IMR-90 (cell line): ENCODE data around the gene BCAT1. TPM values are rescaled to one million over a fixed set of nuclear protein-coding genes. Genes with fewer than 3 reads are reported as not detected.

Experiments used
- ATAC-seq: fragments of 200-7000 bp; cut with Tn5 transposase; 2 replicates; pipeline ENCODE4 v1.9.1; 2020; ENCODE audit warnings: low read depth, mild to moderate bottlenecking, moderate library complexity
- BruUV-seq: library from RNA; stranded (reverse); fragments of 400-500 nt; replicated peaks from 2 replicates; lab custom pipeline; 2021; lab: Mats Ljungman, UMichigan
- CTCF ChIA-PET: fragments of 300-600 bp; formaldehyde crosslinking; extraction: SDS; loops from one replicate; lab custom pipeline; 2021; ENCODE audit warnings: antibody characterized with exemption; lab: Yijun Ruan, JAX
- POLR2A ChIA-PET: fragments of 300-600 bp; sonication (Branson Sonifier 250); formaldehyde crosslinking; loops from one replicate; lab custom pipeline; 2022; ENCODE audit warnings: antibody characterized with exemption; ENCODE audit not compliant: unreplicated experiment; lab: Charles Lee
- DNase-seq: peaks from one replicate; pipeline ENCODE4 v3.0.0; 2013
- H2AFZ ChIP-seq: replicated peaks from 2 replicates; pipeline ENCODE3; 2013; ENCODE audit warnings: low read length, mild to moderate bottlenecking; ENCODE audit not compliant: poor library complexity
- H2AK5ac ChIP-seq: 2 replicates; pipeline ENCODE4 v1.6.1; 2013; ENCODE audit warnings: low read depth, low read length, inconsistent platforms
- H2AK9ac ChIP-seq: replicated peaks from 2 replicates; pipeline ENCODE3; 2013; ENCODE audit warnings: mild to moderate bottlenecking, low read depth, low read length, moderate library complexity; ENCODE audit not compliant: poor library complexity
- H2BK120ac ChIP-seq: 2 replicates; pipeline ENCODE4 v1.6.1; 2013; ENCODE audit warnings: low read depth, low read length, inconsistent platforms
- H2BK15ac ChIP-seq: 3 replicates; pipeline ENCODE4 v1.6.1; 2013; ENCODE audit warnings: low read depth, low read length, inconsistent platforms
- H2BK20ac ChIP-seq: 2 replicates; pipeline ENCODE4 v1.6.1; 2013; ENCODE audit warnings: low read depth, mild to moderate bottlenecking, inconsistent platforms, low read length, moderate library complexity
- H2BK5ac ChIP-seq: 2 replicates; pipeline ENCODE4 v1.6.1; 2013; ENCODE audit warnings: mild to moderate bottlenecking, low read depth, low read length, inconsistent platforms; ENCODE audit not compliant: poor library complexity, severe bottlenecking
- H3K14ac ChIP-seq: replicated peaks from 2 replicates; pipeline ENCODE4 v1.6.1; 2013; ENCODE audit warnings: low read depth, low read length, inconsistent platforms
- H3K18ac ChIP-seq: 2 replicates; pipeline ENCODE4 v1.6.1; 2013; ENCODE audit warnings: low read depth, low read length, control low read depth
- H3K23ac ChIP-seq: 2 replicates; pipeline ENCODE4 v1.6.1; 2013; ENCODE audit warnings: low read depth, low read length, inconsistent platforms
- H3K27ac ChIP-seq: 2 replicates; pipeline ENCODE4 v1.5.1; 2013; ENCODE audit warnings: mild to moderate bottlenecking, control low read depth, low read length; ENCODE audit not compliant: insufficient read depth
- H3K27me3 ChIP-seq: 2 replicates; pipeline ENCODE4 v1.6.1; 2013; ENCODE audit warnings: low read length; ENCODE audit not compliant: control insufficient read depth, insufficient read depth
- H3K36me3 ChIP-seq: 2 replicates; pipeline ENCODE4 v1.6.1; 2013; ENCODE audit warnings: low read length, mixed read lengths; ENCODE audit not compliant: control insufficient read depth, insufficient read depth
- H3K4ac ChIP-seq: 2 replicates; pipeline ENCODE4 v1.6.1; 2013; ENCODE audit warnings: low read depth, low read length, inconsistent platforms
- H3K4me1 ChIP-seq: 2 replicates; pipeline ENCODE4 v1.6.1; 2013; ENCODE audit warnings: low read length, mixed read lengths; ENCODE audit not compliant: control insufficient read depth, insufficient read depth
- H3K4me2 ChIP-seq: 2 replicates; pipeline ENCODE4 v1.6.1; 2013; ENCODE audit warnings: low read depth, mild to moderate bottlenecking, control low read depth, low read length, moderate library complexity
- H3K4me3 ChIP-seq: 2 replicates; pipeline ENCODE4 v1.5.1; 2013; ENCODE audit warnings: low read depth, mild to moderate bottlenecking, control low read depth, low read length, moderate library complexity; ENCODE audit not compliant: insufficient read depth
- H3K56ac ChIP-seq: 2 replicates; pipeline ENCODE4 v1.6.1; 2013; ENCODE audit warnings: low read length, inconsistent platforms; ENCODE audit not compliant: insufficient read depth; ENCODE audit errors: extremely low read depth
- H3K79me1 ChIP-seq, 2 experiments: 2 replicates each; pipeline ENCODE4 v1.6.1; 2013; ENCODE audit warnings: low read length in 2 of 2, inconsistent platforms in 1 of 2, low read depth in 1 of 2
- H3K9ac ChIP-seq: 2 replicates; pipeline ENCODE4 v1.6.1; 2013; ENCODE audit warnings: low read depth, low read length, control low read depth
- H3K9me1 ChIP-seq: 2 replicates; pipeline ENCODE4 v1.6.1; 2013; ENCODE audit warnings: low read length, inconsistent platforms; ENCODE audit not compliant: insufficient read depth
- H3K9me3 ChIP-seq: 2 replicates; pipeline ENCODE4 v1.6.1; 2013; ENCODE audit warnings: low read length; ENCODE audit not compliant: control insufficient read depth, insufficient read depth
- H4K20me1 ChIP-seq: 2 replicates; pipeline ENCODE4 v1.6.1; 2013; ENCODE audit warnings: low read length, inconsistent platforms; ENCODE audit not compliant: insufficient read depth
- H4K5ac ChIP-seq: 2 replicates; pipeline ENCODE4 v1.6.1; 2013; ENCODE audit warnings: mild to moderate bottlenecking, low read depth, low read length, control low read depth
- H4K8ac ChIP-seq, 2 experiments: 2 replicates each; pipeline ENCODE4 v1.6.1; 2013; ENCODE audit warnings: low read depth in 2 of 2, low read length in 2 of 2, control low read depth in 1 of 2, inconsistent platforms in 1 of 2
- H4K91ac ChIP-seq: 2 replicates; pipeline ENCODE4 v1.6.1; 2013; ENCODE audit warnings: low read depth, low read length, inconsistent platforms; ENCODE audit not compliant: insufficient read depth
- BHLHE40 ChIP-seq: fragments of 150-350 bp; IDR thresholded peaks from 2 replicates; pipeline ENCODE4 v1.6.1; 2016; ENCODE audit warnings: mild to moderate bottlenecking, low read depth, low read length
- CEBPB ChIP-seq: IDR thresholded peaks from 2 replicates; pipeline ENCODE4 v1.6.1; 2012; ENCODE audit warnings: low read depth, low read length, improper control_type of control experiment
- CTCF ChIP-seq: conservative IDR thresholded peaks from 2 replicates; pipeline ENCODE4 v1.5.1; 2012; ENCODE audit warnings: mild to moderate bottlenecking, low read depth, low read length, improper control_type of control experiment
- ELK1 ChIP-seq: fragments of 150-350 bp; IDR thresholded peaks from 2 replicates; pipeline ENCODE4 v1.6.1; 2016; ENCODE audit warnings: low read depth, mild to moderate bottlenecking, low read length, moderate library complexity, borderline replicate concordance
- FOS ChIP-seq: fragments of 150-350 bp; IDR thresholded peaks from 2 replicates; pipeline ENCODE4 v1.6.1; 2016; ENCODE audit warnings: low read depth, low read length
- MAFK ChIP-seq: IDR thresholded peaks from 2 replicates; pipeline ENCODE4 v1.6.1; 2012; ENCODE audit warnings: low read depth, low read length, improper control_type of control experiment
- MAZ ChIP-seq: IDR thresholded peaks from 2 replicates; pipeline ENCODE4 v1.6.1; 2012; ENCODE audit warnings: low read depth, mild to moderate bottlenecking, low read length, improper control_type of control experiment, moderate library complexity, borderline replicate concordance
- MXI1 ChIP-seq: IDR thresholded peaks from 2 replicates; pipeline ENCODE4 v1.6.1; 2012; ENCODE audit warnings: low read depth, mild to moderate bottlenecking, low read length, moderate library complexity, borderline replicate concordance
- NFE2L2 ChIP-seq: fragments of 150-350 bp; IDR thresholded peaks from 2 replicates; pipeline ENCODE4 v1.6.1; 2016; ENCODE audit warnings: low read depth, mild to moderate bottlenecking, low read length
- POLR2A ChIP-seq: IDR thresholded peaks from 2 replicates; pipeline ENCODE4 v1.6.1; 2012; ENCODE audit warnings: mild to moderate bottlenecking, low read depth, low read length
- RCOR1 ChIP-seq: IDR thresholded peaks from 2 replicates; pipeline ENCODE4 v1.6.1; 2012; ENCODE audit warnings: mild to moderate bottlenecking, low read length, improper control_type of control experiment; ENCODE audit not compliant: insufficient replicate concordance
- RFX5 ChIP-seq: IDR thresholded peaks from 2 replicates; pipeline ENCODE4 v1.8.0; 2012; ENCODE audit warnings: low read depth, mild to moderate bottlenecking, low read length, moderate library complexity
- SMC3 ChIP-seq: fragments of 150-350 bp; IDR thresholded peaks from 2 replicates; pipeline ENCODE4 v1.6.1; 2016; ENCODE audit warnings: low read depth, mild to moderate bottlenecking, antibody characterized with exemption, low read length, moderate library complexity
- USF2 ChIP-seq: fragments of 150-350 bp; IDR thresholded peaks from 2 replicates; pipeline ENCODE4 v1.6.1; 2017; ENCODE audit warnings: mild to moderate bottlenecking, antibody characterized with exemption, low read length, low read depth
- WGBS, 2 experiments: methylation state at CpG; one replicate each; pipeline versions ENCODE4 v1.1.5 to v1.1.7; 2013; ENCODE audit warnings: missing lambda C conversion rate in 2 of 2; ENCODE audit not compliant: insufficient read length in 1 of 2; ENCODE audit errors: extremely low coverage in 2 of 2; 5-methylcytosine and 5-hydroxymethylcytosine counted together
- dilution Hi-C: fragments of 300-500 bp; cut with HindIII; formaldehyde crosslinking; loops from one replicate; pipeline ENCODE4 v1.14.3; 2018; ENCODE audit warnings: low sequenced_read_pairs; ENCODE audit not compliant: unreplicated experiment
- in situ Hi-C: fragments of 300-500 bp; cut with MboI; formaldehyde crosslinking; loops from 3 replicates; pipeline ENCODE4 v1.14.3; 2019; ENCODE audit warnings: low sequenced_read_pairs, inconsistent platforms, mixed read lengths
- intact Hi-C: fragments of 100-400 bp; cut with micrococcal nuclease; formaldehyde crosslinking; loops from 2 replicates; pipeline ENCODE4 v1.10.0; 2022
- polyA plus RNA-seq, 3 experiments: library from polyadenylated mRNA; depleted of rRNA; stranded (reverse); fragments of >200 nt; gene quantifications; 2 replicates each; pipeline ENCODE4 v1.2.3, GENCODE V29; 2012; ENCODE audit warnings: low replicate concordance in 1 of 3
- total RNA-seq: library from RNA; depleted of rRNA; stranded (reverse); fragments of >200 nt; gene quantifications from 2 replicates; pipeline ENCODE4 v1.2.3, GENCODE V29; 2012

Gene BCAT1
- total and polyA plus RNA-seq, 2 of the 4 experiments (the other 2 are of a cell fraction) = 30.4 to 683 TPM

- H2BK20ac ChIP-seq = peak overlapping the region; percentile 84; the same call in 1 of the 2 replicates
- H4K5ac ChIP-seq = peak overlapping the region; percentile 26; the same call in 1 of the 2 replicates
- H2BK120ac ChIP-seq = peak overlapping the region; percentile 89
- H2AK9ac ChIP-seq = peak overlapping the region; percentile 83
- POLR2A ChIA-PET = interaction anchor here (0.5 to 0.6 kb wide), 2 partner anchors 35 to 108 kb away, joined by 3 read pairs; no protein-coding TSS in a partner anchor
- peak overlapping the region; percentile 77 for H4K91ac ChIP-seq
- intact Hi-C loops = loop anchor here (5.0 kb wide), 1 partner anchor 36 kb away; the partner anchor contains the start of gene BCAT1
- H2AFZ ChIP-seq = peak overlapping the region; percentile 73
- CTCF ChIA-PET = no interaction called here
- peak overlapping the region; percentile 74 for H3K18ac ChIP-seq
- H2BK15ac ChIP-seq = peak overlapping the region; percentile 24; the same call in 1 of the 3 replicates
- peak overlapping the region; percentile 74 for H3K4me2 ChIP-seq
- H4K8ac ChIP-seq = peak overlapping the region in 1 of 2 experiments; percentile 72; a peak in 2 of 4 replicates
- peak overlapping the region; percentile 93 for H3K4ac ChIP-seq
- peak overlapping the region; percentile 99 for H2BK5ac ChIP-seq
- peak overlapping the region; percentile 80 for H2AK5ac ChIP-seq
- WGBS, 2 experiments = no CpG with 5 or more reads among the region's 9 CpGs
- in situ Hi-C loops = no loop called here
- H3K9ac ChIP-seq = no peak overlapping the region
- H3K4me1 ChIP-seq = peaks cover 15% of the 10 kb centered on the region
- H4K20me1 ChIP-seq = peaks cover 24% of the 10 kb centered on the region; the same call in 1 of the 2 replicates
- DNase-seq = peak; percentile 98
- H3K9me3 ChIP-seq = 0 out of 2 replicates have a peak, but pooled peaks cover 2% of the 10 kb centered on the region
- peak overlapping the region; percentile 73; the same call in 1 of the 2 replicates for H3K14ac ChIP-seq
- BruUV-seq = no TSS peak
- no peaks in the 10 kb centered on the region for H3K27me3 ChIP-seq
- dilution Hi-C loops = no loop called here
- H3K9me1 ChIP-seq = peaks cover 23% of the 10 kb centered on the region
- peak overlapping the region; percentile 88 for H3K23ac ChIP-seq
- H3K36me3 ChIP-seq = peaks cover 4% of the 10 kb centered on the region
- H3K79me1 ChIP-seq = peaks cover 39 to 77% of the 10 kb centered on the region in 2 experiments
- ATAC-seq = peak; percentile 92
- no peak overlapping the region for H3K4me3 ChIP-seq
- peak overlapping the region; percentile 82; the same call in 1 of the 2 replicates for H3K56ac ChIP-seq
- peak overlapping the region; percentile 83 for H3K27ac ChIP-seq
- TF ChIP-seq ELK1 (no peak), NFE2L2 (peak; percentile 38; the same call in 1 of the 2 replicates), MAFK (peak; percentile 36; the same call in 1 of the 2 replicates), CTCF (no peak), RFX5 (no peak), RCOR1 (peak; percentile 98), MXI1 (peak; percentile 84), USF2 (no peak; the same call in none of the 2 replicates), BHLHE40 (peak; percentile 95), FOS (peak; percentile 60), POLR2A (no peak), MAZ (peak; percentile 88), CEBPB (peak; percentile 67), SMC3 (no peak)
These were observed 37.6 kb downstream of the BCAT1 start for GRCh38 chr12:24911271-24911791.
